Mucosa of descending colon (tissue), 3 donors: ENCODE measurements around the gene GABBR1. TPM values are rescaled to one million over a fixed set of nuclear protein-coding genes. Genes with fewer than 3 reads are reported as not detected.

Experiments
- ATAC-seq: fragments of 200-7000 bp; cut with Tn5 transposase; one replicate; pipeline ENCODE4 v1.9.1; 2020; ENCODE audit warnings: mild to moderate bottlenecking, moderate library complexity
- DNase-seq, 3 donors: peaks; one replicate each; pipeline ENCODE4 v3.0.0-alpha.2; 2020
- H3K36me3 ChIP-seq: fragments of 200-600 bp; one replicate; pipeline ENCODE4 v1.8.0; 2021; ENCODE audit warnings: low read depth, mild to moderate bottlenecking
- H3K4me1 ChIP-seq: fragments of 200-600 bp; one replicate; pipeline ENCODE4 v1.8.0; 2021; ENCODE audit warnings: low read depth, mild to moderate bottlenecking
- H3K4me3 ChIP-seq: fragments of 200-600 bp; one replicate; pipeline ENCODE4 v1.8.0; 2021; ENCODE audit warnings: mild to moderate bottlenecking
- H3K9me3 ChIP-seq: fragments of 200-600 bp; one replicate; pipeline ENCODE4 v1.8.0; 2021; ENCODE audit warnings: mild to moderate bottlenecking
- intact Hi-C, 2 donors: fragments of 100-400 bp; cut with DNase I in 1 of 2; cut with micrococcal nuclease in 1 of 2; formaldehyde crosslinking; loops; one replicate each; pipeline versions ENCODE4 v1.11.0 to v1.11.1; 2022; cut with DNase I, micrococcal nuclease
- total RNA-seq, 3 donors: library from RNA; stranded (reverse); fragmentation: NEBNext Ultra II Directional in 2 of 3; extraction: Animal tissue kit (Norgen Biotek cat#: 25700) in 2 of 3; gene quantifications; one replicate each; pipeline versions ENCODE4 v1.2.1 to v1.2.4, GENCODE V29; 2021 to 2023
- TF ChIP-seq, protein P1 (sequence below): fragments of 200-600 bp; IDR thresholded peaks from one replicate; pipeline ENCODE4 v1.8.0; 2022; ENCODE audit warnings: antibody characterized with exemption, mild to moderate bottlenecking
- donor health status: DM: no; HTN: no; CAD: no; lungs with moderate emphysema.
- donor health status: DM: no; HTN: no; CAD: no.
- donor health status: DM: no; HTN: yes; CAD: no.

The GABBR1 gene
- total RNA-seq, 3 donors from 2014 or later, result 12.2 to 62.5 (median 21.8) TPM

DNA sequence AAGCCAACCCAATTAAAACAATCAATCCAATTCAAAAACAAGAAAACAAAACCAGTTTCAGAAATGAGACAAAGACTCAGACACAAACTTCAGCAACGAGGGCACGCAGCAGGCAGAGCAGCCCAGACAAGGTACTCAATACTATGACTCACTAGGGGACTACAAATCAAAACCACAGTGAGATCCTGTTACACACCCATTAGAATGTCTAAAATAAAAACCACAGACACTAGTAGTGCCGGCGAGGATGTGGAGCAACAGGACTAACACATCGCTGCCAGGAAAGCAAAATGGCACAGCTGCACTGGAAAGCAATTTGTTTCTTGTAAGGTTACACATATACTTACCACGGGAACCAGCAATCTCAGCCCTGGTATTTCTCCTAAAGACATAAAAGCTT, 116.9 kb downstream of the GABBR1 start:
- intact Hi-C loops, result no loop called here
- DNase-seq (no peak), ATAC-seq (no peak)
- Histone ChIP-seq H3K4me3 (no peak overlapping the region), H3K36me3 (no peaks in the 10 kb centered on the region), H3K9me3 (no peaks in the 10 kb centered on the region), H3K4me1 (no peaks in the 10 kb centered on the region)
- TF ChIP-seq, protein P1, sequence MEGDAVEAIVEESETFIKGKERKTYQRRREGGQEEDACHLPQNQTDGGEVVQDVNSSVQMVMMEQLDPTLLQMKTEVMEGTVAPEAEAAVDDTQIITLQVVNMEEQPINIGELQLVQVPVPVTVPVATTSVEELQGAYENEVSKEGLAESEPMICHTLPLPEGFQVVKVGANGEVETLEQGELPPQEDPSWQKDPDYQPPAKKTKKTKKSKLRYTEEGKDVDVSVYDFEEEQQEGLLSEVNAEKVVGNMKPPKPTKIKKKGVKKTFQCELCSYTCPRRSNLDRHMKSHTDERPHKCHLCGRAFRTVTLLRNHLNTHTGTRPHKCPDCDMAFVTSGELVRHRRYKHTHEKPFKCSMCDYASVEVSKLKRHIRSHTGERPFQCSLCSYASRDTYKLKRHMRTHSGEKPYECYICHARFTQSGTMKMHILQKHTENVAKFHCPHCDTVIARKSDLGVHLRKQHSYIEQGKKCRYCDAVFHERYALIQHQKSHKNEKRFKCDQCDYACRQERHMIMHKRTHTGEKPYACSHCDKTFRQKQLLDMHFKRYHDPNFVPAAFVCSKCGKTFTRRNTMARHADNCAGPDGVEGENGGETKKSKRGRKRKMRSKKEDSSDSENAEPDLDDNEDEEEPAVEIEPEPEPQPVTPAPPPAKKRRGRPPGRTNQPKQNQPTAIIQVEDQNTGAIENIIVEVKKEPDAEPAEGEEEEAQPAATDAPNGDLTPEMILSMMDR, result no peak

DNA sequence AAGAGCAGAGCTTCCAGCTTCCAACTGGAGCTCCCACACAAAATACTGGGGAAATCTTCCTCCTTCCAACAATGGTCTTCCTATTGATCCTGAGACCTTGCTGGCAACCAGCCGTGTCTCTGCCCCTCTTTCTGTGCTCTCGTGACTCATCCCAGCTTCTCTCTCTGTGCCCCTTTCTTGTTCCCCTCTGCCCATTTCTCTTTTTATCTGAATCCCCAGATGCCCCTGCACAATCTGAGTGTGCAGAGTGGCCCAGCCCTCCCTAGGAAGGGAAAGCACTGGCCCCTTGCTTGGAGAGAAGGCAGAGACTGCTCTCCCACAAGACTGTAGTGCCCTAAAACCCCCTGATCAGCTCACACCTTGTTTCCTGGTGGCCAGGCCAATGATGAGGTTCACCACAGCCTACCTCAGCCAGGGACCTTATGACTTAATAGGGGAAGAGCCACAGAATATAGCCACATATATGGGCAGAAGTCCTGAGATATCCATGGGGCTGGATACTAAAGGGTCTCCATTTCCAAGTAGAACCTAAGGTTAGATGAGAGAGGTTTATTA, 122.2 kb downstream of the GABBR1 start:
- DNase-seq (no peak), ATAC-seq (no peak)
- no peaks in the 10 kb centered on the region for H3K9me3 ChIP-seq
- H3K4me3 ChIP-seq, result no peak overlapping the region
- H3K36me3 ChIP-seq, result no peaks in the 10 kb centered on the region
- no peaks in the 10 kb centered on the region for H3K4me1 ChIP-seq
- TF ChIP-seq, protein P1, result no peak
- intact Hi-C loops, result no loop called here

DNA sequence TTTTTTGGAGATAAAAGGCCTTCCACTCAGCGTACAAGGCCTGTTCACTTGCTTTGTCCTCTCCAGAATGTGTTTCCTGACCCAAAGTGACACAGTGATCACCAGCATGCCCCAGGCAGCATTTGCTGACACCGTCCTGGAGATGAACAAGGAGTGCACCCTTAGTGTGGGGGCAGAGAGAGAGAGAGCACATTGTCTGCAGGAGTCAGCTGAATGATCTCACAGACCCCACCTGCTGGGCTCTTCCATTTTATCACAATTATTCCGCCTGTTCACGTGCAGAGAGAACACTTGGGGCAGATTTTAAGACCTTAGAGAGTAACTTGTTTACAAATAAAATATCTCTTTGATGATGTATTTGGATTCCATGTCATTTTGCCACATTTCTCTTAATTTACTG, 122.8 kb downstream of the GABBR1 start:
- H3K4me3 ChIP-seq, result no peak overlapping the region
- no peaks in the 10 kb centered on the region for H3K4me1 ChIP-seq
- ATAC-seq, result no peak
- no peaks in the 10 kb centered on the region for H3K9me3 ChIP-seq
- TF ChIP-seq, protein P1, result no peak
- no peak for DNase-seq
- H3K36me3 ChIP-seq, result no peaks in the 10 kb centered on the region
- intact Hi-C loops, result no loop called here

Other genes with a start within 250 kb of the GABBR1 start
- not detected for gene OR12D2, start 237.6 kb downstream of the GABBR1 start, total RNA-seq
- gene OR12D1, start 218.3 kb downstream of the GABBR1 start, total RNA-seq, result not detected
- gene OR10C1, start 193.9 kb downstream of the GABBR1 start, total RNA-seq, result not detected
- not detected for gene OR11A1, start 176.1 kb downstream of the GABBR1 start, total RNA-seq
- not detected for gene OR2H1, start 176.0 kb downstream of the GABBR1 start, total RNA-seq
- 1 to 10 TPM in 1 of 3 donors, not detected in 2; 1.0 TPM for gene MAS1L, start 145.2 kb downstream of the GABBR1 start, total RNA-seq
- gene UBD, start 73.5 kb downstream of the GABBR1 start, total RNA-seq, result 10 to 100 TPM in 1 of 3 donors, 1 to 10 TPM in 1, not detected in 1; 4.2 to 11.7 TPM
- gene OR2H2, start 48.1 kb downstream of the GABBR1 start, total RNA-seq, result not detected
- gene MOG, start 23.9 kb upstream of the GABBR1 start, total RNA-seq, result not detected
- not detected for gene ZFP57, start 48.0 kb upstream of the GABBR1 start, total RNA-seq
- gene HLA-F, start 90.3 kb upstream of the GABBR1 start, total RNA-seq, result 100 to 1,000 TPM; 151 to 416 (median 198) TPM
- 1 to 10 TPM; 1.5 to 1.9 (median 1.9) TPM for gene HLA-G, start 194.6 kb upstream of the GABBR1 start, total RNA-seq